ENCODE data around the gene SCYGR6.
"Not testable (repeated sequence)": the region's sequence is repeated elsewhere in the genome, so short reads cannot be mapped to it uniquely, and the experiment has no call there.

SCYGR6 gene

GRCh38 chr2:227766373-227766883 is 41.9 kb upstream of the SCYGR6 start:
- TF ChIP-seq CTCF (IDR thresholded peaks at IDR 0.05; ENCODE audit: unreplicated experiment in 3 of 3), result peak; percentile 83 to 95 (median 89)
- Mint-ChIP-seq H3K4me1 (peaks cover 10% of the 10 kb centered on the region), H3K9me3 (no peaks in the 10 kb centered on the region), H3K27ac (peak overlapping the region; percentile 4 to 40 (median 7)), H3K4me3 (no peak overlapping the region), H3K36me3 (ENCODE audit: low read depth) (no peaks in the 10 kb centered on the region), H3K27me3 (ENCODE audit: low read depth) (no peaks in the 10 kb centered on the region)

- H3K36me3 Mint-ChIP-seq (ENCODE audit: low read depth), result no peaks in the 10 kb centered on the region
- peaks cover 10% of the 10 kb centered on the region for H3K4me1 Mint-ChIP-seq
- H3K27me3 Mint-ChIP-seq (ENCODE audit: low read depth), result no peaks in the 10 kb centered on the region
- no peak for TF ChIP-seq CTCF (IDR thresholded peaks at IDR 0.05; ENCODE audit: unreplicated experiment in 3 of 3)
- no peak overlapping the region for H3K4me3 Mint-ChIP-seq
- peak overlapping the region; percentile 4 to 40 (median 7) for H3K27ac Mint-ChIP-seq
- H3K9me3 Mint-ChIP-seq, result no peaks in the 10 kb centered on the region
Measured at GRCh38 chr2:227765788-227766372, 41.3 kb upstream of the SCYGR6 start.

- Mint-ChIP-seq H3K4me3 (peak overlapping the region in 1 of 3 experiments; percentile 2), H3K9me3 (no peaks in the 10 kb centered on the region)
Measured at GRCh38 chr2:227761740-227762476, 37.4 kb upstream of the SCYGR6 start.

GRCh38 chr2:227759411-227760118 is 35.0 kb upstream of the SCYGR6 start:
- Mint-ChIP-seq H3K4me3 (no peak overlapping the region), H3K9me3 (no peaks in the 10 kb centered on the region), H3K36me3 (ENCODE audit: low read depth) (no peaks in the 10 kb centered on the region), H3K4me1 (peaks cover 5% of the 10 kb centered on the region), H3K27me3 (ENCODE audit: low read depth) (no peaks in the 10 kb centered on the region), H3K27ac (peak overlapping the region; percentile 71 to 96 (median 82))
- TF ChIP-seq CTCF (IDR thresholded peaks at IDR 0.05; ENCODE audit: unreplicated experiment in 3 of 3), result no peak

More at GRCh38 chr2:227761740-227762476, 37.4 kb upstream of the SCYGR6 start:
- no peaks in the 10 kb centered on the region for H3K36me3 Mint-ChIP-seq (ENCODE audit: low read depth)
- no peaks in the 10 kb centered on the region for H3K27me3 Mint-ChIP-seq (ENCODE audit: low read depth)
- no peak for TF ChIP-seq CTCF (IDR thresholded peaks at IDR 0.05; ENCODE audit: unreplicated experiment in 3 of 3)
- peak overlapping the region; percentile 85 to 98 (median 91) for H3K27ac Mint-ChIP-seq
- H3K4me1 Mint-ChIP-seq, result peaks cover 10% of the 10 kb centered on the region

- H3K4me3 Mint-ChIP-seq; H3K4me1 Mint-ChIP-seq; H3K9me3 Mint-ChIP-seq; H3K27me3 Mint-ChIP-seq (ENCODE audit: low read depth); H3K36me3 Mint-ChIP-seq (ENCODE audit: low read depth): not testable (repeated sequence)
- H3K27ac Mint-ChIP-seq, result peak overlapping the region in 1 of 3 experiments; percentile 4
Measured at GRCh38 chr2:227756261-227756660, 31.7 kb upstream of the SCYGR6 start.

GRCh38 chr2:227748079-227748478 is 23.5 kb upstream of the SCYGR6 start:
- H3K9me3 Mint-ChIP-seq, result no peaks in the 10 kb centered on the region
- peak in 2 of 3 experiments; percentile 13 to 27 for TF ChIP-seq CTCF (IDR thresholded peaks at IDR 0.05; ENCODE audit: unreplicated experiment in 3 of 3)
- H3K36me3 Mint-ChIP-seq (ENCODE audit: low read depth), result no peaks in the 10 kb centered on the region
- no peaks in the 10 kb centered on the region for H3K4me1 Mint-ChIP-seq
- no peaks in the 10 kb centered on the region for H3K27me3 Mint-ChIP-seq (ENCODE audit: low read depth)
- no peak overlapping the region for H3K4me3 Mint-ChIP-seq
- no peak overlapping the region for H3K27ac Mint-ChIP-seq
